ENCODE results near the gene PODN. TPM values are rescaled to one million over a fixed set of nuclear protein-coding genes. Genes with fewer than 3 reads are reported as not detected.

The PODN gene
- total and polyA plus RNA-seq, 2 donors (not counting 3 experiments of a cell fraction or from before 2014, with no cell fraction given) = 1.3 to 1.5 TPM

- POLR2A ChIA-PET = no interaction called here
Measured at GRCh38 chr1:53089478-53090226, 27.6 kb downstream of the PODN start.

More at GRCh38 chr1:53089478-53090226, 27.6 kb downstream of the PODN start:
- no peak for TF ChIP-seq FOS (IDR thresholded peaks at IDR 0.05; ENCODE audit: borderline replicate concordance, insufficient read depth, low read length)
- TF ChIP-seq GATA2 (IDR thresholded peaks at IDR 0.05; ENCODE audit: insufficient read depth, insufficient read length, low read depth, low read length) = no peak
- no peak for TF ChIP-seq EZH2 (IDR thresholded peaks at IDR 0.05; ENCODE audit: borderline replicate concordance, low read depth, low read length, severe bottlenecking)
- TF ChIP-seq MYC (IDR thresholded peaks at IDR 0.05; ENCODE audit: low read depth, low read length) = no peak
- TF ChIP-seq POLR2A (IDR thresholded peaks at IDR 0.05; ENCODE audit: low read depth, low read length) = no peak
- TF ChIP-seq POLR2AphosphoS5 (IDR thresholded peaks at IDR 0.05; ENCODE audit: insufficient read depth, low read depth, low read length) = no peak
- TF ChIP-seq CTCF (IDR thresholded peaks at IDR 0.05; ENCODE audit: extremely low read depth in 1 of 2, insufficient read depth in 1 of 2, low read depth in 1 of 2, low read length in 2 of 2) = no peak
- TF ChIP-seq JUN (IDR thresholded peaks at IDR 0.05; ENCODE audit: borderline replicate concordance, insufficient read depth, insufficient read length, low read depth) = no peak
- TF ChIP-seq MAX (IDR thresholded peaks at IDR 0.05; ENCODE audit: insufficient read depth, insufficient read length) = no peak
- Histone ChIP-seq H3K9me3 (replicated peaks; ENCODE audit: control insufficient read depth, insufficient read depth, low read length) (no peaks in the 10 kb centered on the region), H3K9ac (replicated peaks; ENCODE audit: extremely low read depth, insufficient read depth, low read length) (no peak overlapping the region), H2AFZ (ENCODE audit: low read depth, low read length) (no peak overlapping the region), H3K4me2 (ENCODE audit: insufficient read depth, low read length) (no peak overlapping the region), H3K9me1 (replicated peaks; ENCODE audit: control insufficient read depth, extremely low read depth, insufficient read depth, low read length) (no peaks in the 10 kb centered on the region), H3K79me2 (ENCODE audit: control insufficient read depth, insufficient read depth, low read length) (no peaks in the 10 kb centered on the region), H3K4me1 (ENCODE audit: control insufficient read depth, extremely low read depth, insufficient read depth, low read length) (no peaks in the 10 kb centered on the region), H3K27me3 (ENCODE audit: control insufficient read depth in 2 of 2, insufficient read depth in 2 of 2, low read length in 2 of 2) (no peaks in the 10 kb centered on the region), H3K27ac (ENCODE audit: insufficient read depth, low read depth, low read length) (no peak overlapping the region), H4K20me1 (replicated peaks; ENCODE audit: control insufficient read depth, extremely low read depth, insufficient read depth, low read length) (no peaks in the 10 kb centered on the region), H3K4me3 (replicated peaks in 1 of 3; ENCODE audit: insufficient read depth in 1 of 3, low read depth in 1 of 3, low read length in 3 of 3) (no peak overlapping the region), H3K36me3 (ENCODE audit: control insufficient read depth in 2 of 2, extremely low read depth in 1 of 2, insufficient read depth in 2 of 2, low read length in 2 of 2) (no peaks in the 10 kb centered on the region)
- no peak for DNase-seq (ENCODE audit: low read depth, low spot score)
- CTCF ChIA-PET = no interaction called here
- no TSS peak for BruUV-seq (replicated peaks)
- dilution Hi-C loops (cut with MboI; ENCODE audit: extremely low pct_ligation_motif_present, low sequenced_read_pairs) = no loop called here
- no peak for FAIRE-seq
- intact Hi-C loops (cut with micrococcal nuclease) = no loop called here
